ENCODE results near the gene SSR1.

SSR1 gene

GRCh38 chr6:7228662-7229375 lies 84.2 kb downstream of the SSR1 start:
- intact Hi-C loops (cut with DNase I) = no loop called here

GRCh38 chr6:7224731-7225130 lies 88.3 kb downstream of the SSR1 start:
- intact Hi-C loops (cut with DNase I) = no loop called here
- DNase-seq = peak in 1 of 10 donors; percentile 19

More at GRCh38 chr6:7228662-7229375, 84.2 kb downstream of the SSR1 start:
- peak in 1 of 10 donors; percentile 61 for DNase-seq

- no peak for DNase-seq
- intact Hi-C loops (cut with DNase I) = no loop called here
Measured at GRCh38 chr6:7222197-7222596, 90.8 kb downstream of the SSR1 start.

- intact Hi-C loops (cut with DNase I) = no loop called here
- DNase-seq = no peak
Measured at GRCh38 chr6:7219310-7219709, 93.7 kb downstream of the SSR1 start.

GRCh38 chr6:7218406-7218988 lies 94.5 kb downstream of the SSR1 start:
- intact Hi-C loops (cut with DNase I) = no loop called here
- DNase-seq = no peak

All from posterior cingulate gyrus (tissue), 11 donors.